Forelimb muscle (tissue), 1 donor: ENCODE measurements around the gene SPATS2L. TPM values are rescaled to one million over a fixed set of nuclear protein-coding genes. Genes with fewer than 3 reads are reported as not detected.

Experiments
- DNase-seq: peaks from one replicate; pipeline ENCODE4 v3.0.0-alpha.2; 2013; ENCODE audit warnings: low read depth
- polyA plus RNA-seq: library from polyadenylated mRNA; unstranded; fragments of 120-200 nt; gene quantifications from one replicate; pipeline ENCODE4 v1.2.1, GENCODE V29; 2013; ENCODE audit not compliant: insufficient read length

SPATS2L gene
- polyA plus RNA-seq, 1 donor: 224 TPM

- no peak for DNase-seq
These were observed 10.4 kb upstream of the SPATS2L start for GRCh38 chr2:200296118-200296517.

- DNase-seq: no peak
These were observed 9.4 kb upstream of the SPATS2L start for GRCh38 chr2:200297100-200297499.

DNA sequence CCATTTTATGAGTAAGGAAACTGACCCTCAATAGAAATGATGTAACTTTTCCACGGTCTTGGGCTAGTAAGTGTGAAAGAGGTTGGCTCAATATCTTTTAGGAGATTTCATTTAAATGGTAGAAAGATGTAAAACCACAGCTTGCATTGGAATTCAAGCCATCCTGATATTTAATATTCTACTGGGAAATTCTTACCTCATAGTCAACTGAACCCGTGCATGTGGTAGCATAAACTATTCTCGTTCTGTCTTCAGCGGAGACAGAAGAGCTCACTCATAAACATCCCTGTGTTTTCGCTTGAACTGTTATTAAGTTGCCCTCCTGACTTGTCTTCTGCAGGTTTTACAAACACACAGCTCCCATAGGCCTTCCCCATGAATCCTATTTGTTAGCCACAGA is 8.5 kb upstream of the SPATS2L start:
- DNase-seq: no peak

DNA sequence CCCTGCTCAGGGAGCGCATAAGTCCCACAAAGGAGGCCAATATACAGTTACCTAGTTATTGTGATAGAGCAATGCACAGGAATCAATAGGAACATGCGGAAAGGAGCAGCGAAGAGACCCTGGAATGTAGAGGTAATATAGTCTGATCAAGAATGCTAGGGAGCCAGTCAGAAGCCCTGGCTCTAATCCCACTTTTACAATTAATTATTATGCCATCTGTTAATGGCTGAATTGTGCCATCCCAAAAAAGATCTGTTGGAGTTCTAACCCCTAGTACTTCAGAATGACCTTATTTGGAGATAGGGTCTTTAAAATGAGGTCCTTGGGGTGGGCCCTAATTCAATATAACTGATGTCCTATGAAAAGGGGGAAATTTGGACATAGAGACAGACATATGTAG is 7.7 kb upstream of the SPATS2L start:
- no peak for DNase-seq

GRCh38 chr2:200300065-200300464 is 6.4 kb upstream of the SPATS2L start:
- DNase-seq: no peak

DNA sequence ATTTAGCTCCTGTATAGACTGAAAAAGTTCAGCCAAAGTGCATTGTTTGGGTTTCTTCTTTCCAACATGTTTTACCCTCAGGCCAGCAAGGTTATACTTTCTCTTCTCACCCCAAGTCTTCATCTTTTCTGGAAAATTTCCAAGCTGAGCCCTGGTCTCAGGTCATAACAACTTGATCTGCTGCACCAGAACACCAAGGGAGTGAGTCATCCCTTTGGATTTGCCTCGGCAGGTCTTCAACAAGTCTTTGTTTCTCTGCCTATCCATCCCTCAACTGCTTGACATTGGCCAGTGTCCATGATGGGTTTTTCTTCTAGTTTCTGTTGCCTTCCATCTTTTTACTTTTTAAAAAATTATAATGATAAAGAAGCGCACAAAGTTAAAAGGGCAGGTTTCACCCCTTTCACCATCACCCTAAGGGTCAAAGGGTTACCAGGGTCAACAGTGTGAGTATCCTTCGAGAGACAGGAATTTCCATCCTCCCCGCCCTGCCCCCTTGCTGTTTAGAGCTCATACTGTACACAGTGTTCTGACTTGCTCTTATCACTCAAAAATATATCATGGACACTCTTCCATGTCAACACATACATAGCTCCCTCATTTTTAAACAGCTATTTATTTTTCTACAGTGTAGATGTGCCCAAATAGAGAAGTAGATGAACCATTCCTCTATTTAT is 5.7 kb upstream of the SPATS2L start:
- DNase-seq: no peak

GRCh38 chr2:200301953-200302858 is 4.3 kb upstream of the SPATS2L start:
- DNase-seq: no peak

GRCh38 chr2:200302940-200303727 is 3.4 kb upstream of the SPATS2L start:
- DNase-seq: no peak

- no peak for DNase-seq
These were observed 697 bp upstream of the SPATS2L start for GRCh38 chr2:200305797-200306195.

DNA sequence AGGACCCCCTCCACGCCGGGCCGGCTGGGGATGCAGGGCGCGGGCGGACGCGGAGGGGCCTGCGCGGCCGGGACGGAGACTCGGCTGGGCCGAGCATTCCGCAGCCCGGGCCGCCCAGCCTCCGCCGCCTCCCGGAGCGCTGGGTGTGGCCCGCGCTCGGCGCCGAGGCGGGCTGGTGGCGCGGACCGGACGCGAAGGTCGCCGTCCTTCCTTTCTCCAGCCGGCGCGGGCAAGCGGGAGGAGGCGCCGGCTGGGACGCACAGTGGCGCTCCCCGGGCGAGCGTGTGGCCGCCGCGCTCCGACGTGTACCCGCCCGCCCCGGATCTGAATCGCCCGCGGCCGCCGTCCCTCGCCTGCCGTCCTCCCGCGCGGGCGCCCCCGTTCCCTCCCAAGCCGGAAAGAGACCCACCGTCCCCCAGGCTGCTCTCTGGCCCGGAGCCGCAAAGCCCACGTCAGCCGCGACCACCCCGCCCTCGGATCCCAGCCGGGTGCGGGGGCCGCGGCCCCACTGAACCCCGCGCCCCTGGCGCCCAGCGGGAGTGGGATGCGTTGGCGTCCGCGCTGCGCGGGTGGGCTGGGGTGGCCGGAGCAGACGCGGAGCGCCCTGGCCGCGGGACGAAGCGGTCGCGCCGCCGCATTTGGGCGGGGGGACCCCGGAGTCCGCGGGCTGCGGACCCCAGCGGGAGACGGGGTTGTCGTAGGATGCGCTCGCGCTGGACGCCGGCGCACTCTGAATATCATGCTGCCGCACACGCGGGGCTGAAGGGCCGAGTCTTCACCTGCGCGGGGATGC is 634 bp downstream of the SPATS2L start:
- DNase-seq: no peak

- no peak for DNase-seq
These were observed 1.4 kb downstream of the SPATS2L start for GRCh38 chr2:200307724-200308545.

DNA sequence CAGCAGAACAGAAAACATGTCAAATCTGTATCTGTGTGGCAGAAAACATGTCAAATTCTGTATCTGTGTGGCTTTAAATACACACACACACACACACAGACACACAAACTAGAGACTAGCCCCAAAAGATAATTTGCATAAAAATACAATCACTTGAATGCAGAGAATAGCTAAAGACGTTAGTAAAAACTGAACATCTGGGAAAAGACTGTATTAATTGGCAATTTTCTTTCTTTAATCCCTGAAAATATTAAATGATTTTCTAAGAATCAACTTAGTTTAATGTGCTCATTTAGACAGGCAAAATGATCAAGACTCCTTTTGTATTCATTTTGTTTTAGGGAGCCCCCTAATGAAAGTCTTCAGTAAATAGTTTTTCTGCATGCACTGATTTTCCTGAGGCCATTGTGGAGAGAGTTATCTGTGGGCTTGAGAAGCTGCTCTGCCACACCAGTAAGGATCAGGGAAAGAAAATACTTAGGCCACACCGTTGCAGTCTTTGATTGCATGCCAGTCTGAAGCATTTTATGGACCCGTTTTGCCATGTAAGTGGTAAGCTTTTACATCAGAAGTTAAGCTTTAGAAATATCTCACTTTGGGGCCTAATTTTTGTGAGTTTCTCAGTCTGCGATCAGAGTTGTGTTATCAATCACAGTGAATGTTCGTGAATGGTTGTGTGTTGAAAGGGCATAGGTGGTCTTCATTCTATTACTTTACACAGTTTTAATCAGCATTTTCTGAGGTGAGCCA is 2.2 kb downstream of the SPATS2L start:
- no peak for DNase-seq

DNA sequence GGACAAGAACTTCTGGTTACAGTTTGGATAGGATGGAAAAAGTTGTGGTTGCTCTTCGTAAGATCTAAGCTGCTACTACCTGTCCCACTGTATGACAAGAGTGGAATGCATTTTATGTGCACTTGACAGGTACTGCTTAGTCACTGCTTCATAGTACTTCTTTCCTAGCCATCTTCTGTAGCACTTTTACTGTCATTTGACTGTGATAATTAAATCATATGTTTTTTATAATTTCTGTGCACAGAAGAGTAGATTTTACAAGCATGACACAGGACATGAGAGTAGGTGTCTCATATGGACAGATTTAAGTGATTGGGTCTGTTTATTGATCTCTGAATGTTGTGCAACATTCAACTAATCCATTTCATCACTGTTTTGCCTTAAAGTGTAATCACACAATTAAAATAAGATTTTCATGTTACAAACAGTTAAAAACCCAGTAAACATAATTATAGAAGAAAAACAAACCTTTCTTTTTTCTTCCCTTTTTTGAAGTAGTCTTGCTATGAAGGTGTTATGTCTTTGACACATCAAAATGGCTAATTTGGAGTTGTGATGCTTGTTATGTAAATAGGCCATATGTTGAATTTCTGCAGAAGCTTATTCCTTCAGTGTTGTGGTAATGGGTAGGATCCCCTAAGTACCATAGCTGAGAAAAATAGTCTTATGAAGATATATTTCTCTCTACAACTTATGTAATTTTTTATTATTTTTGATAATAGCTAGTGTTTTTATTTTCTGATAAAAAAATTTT is 3.0 kb downstream of the SPATS2L start:
- DNase-seq: no peak

- no peak for DNase-seq
These were observed 4.1 kb downstream of the SPATS2L start for GRCh38 chr2:200310545-200310971.

- DNase-seq: no peak
These were observed 4.6 kb downstream of the SPATS2L start for GRCh38 chr2:200311139-200311538.

DNA sequence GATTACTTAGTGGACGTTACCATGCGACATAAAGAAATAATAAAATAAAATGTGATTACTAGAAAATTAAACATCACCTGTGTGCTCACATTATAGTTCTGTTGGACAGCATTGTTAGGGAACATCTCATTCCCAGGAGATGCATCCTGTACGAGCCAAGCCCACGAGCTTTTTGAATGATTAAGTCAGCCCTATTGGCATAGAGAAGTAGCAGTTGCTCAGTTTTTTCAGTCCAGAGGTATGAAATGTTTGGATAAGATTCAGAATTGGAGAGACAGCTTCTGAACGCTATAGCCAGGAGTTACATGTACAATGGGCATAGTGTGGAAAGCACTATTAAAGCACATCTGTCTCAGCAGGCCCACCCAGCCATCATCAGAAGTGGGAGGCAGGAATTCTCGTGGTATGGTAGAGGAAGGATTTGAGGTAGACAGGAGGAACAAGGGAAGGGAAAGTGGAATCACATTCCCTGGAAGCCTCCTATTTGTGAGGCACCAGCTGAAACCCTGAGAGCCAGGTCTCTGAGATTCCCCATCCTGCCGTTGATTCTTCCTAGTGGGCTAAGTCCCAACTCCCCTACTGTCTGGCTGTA is 8.6 kb downstream of the SPATS2L start:
- DNase-seq: no peak

GRCh38 chr2:200317975-200318374 is 11.5 kb downstream of the SPATS2L start:
- no peak for DNase-seq

- DNase-seq: no peak
These were observed 12.5 kb downstream of the SPATS2L start for GRCh38 chr2:200318940-200319435.
